Measurements from ENCODE around the gene KIFC3. TPM values are rescaled to one million over a fixed set of nuclear protein-coding genes. Genes with fewer than 3 reads are reported as not detected.

Gene KIFC3
- total and polyA plus RNA-seq, 2 of the 13 experiments (the other 11 are each of a cell fraction or from before 2014, with no cell fraction given): 42.1 to 45.3 TPM

- POLR2A ChIA-PET: no interaction called here
- Histone ChIP-seq H2AFZ (ENCODE audit: low read length) (no peak overlapping the region), H3K36me3 (replicated peaks in 1 of 2; ENCODE audit: control insufficient read depth in 1 of 2, insufficient read depth in 2 of 2, low read length in 2 of 2) (peaks cover 21 to 24% of the 10 kb centered on the region in 2 experiments; a peak in 4 of 5 replicates), H3K9me3 (ENCODE audit: low read length) (no peaks in the 10 kb centered on the region), H3K4me2 (ENCODE audit: low read depth, low read length) (no peak overlapping the region), H3K27ac (ENCODE audit: extremely low read length, insufficient read depth, low read length) (no peak overlapping the region), H3K4me1 (ENCODE audit: insufficient read depth, low read length) (no peaks in the 10 kb centered on the region), H4K20me1 (ENCODE audit: insufficient read depth, low read length) (no peaks in the 10 kb centered on the region), H3K79me2 (ENCODE audit: insufficient read depth, low read length) (no peaks in the 10 kb centered on the region), H3K9ac (ENCODE audit: insufficient read depth, low read depth, low read length) (no peak overlapping the region), H3K4me3 (replicated peaks in 1 of 3; ENCODE audit: insufficient read depth in 1 of 3, low read depth in 2 of 3, low read length in 3 of 3) (no peak overlapping the region), H3K27me3 (ENCODE audit: control insufficient read depth in 1 of 2, insufficient read depth in 2 of 2, low read length in 2 of 2) (no peaks in the 10 kb centered on the region)
- CTCF ChIA-PET (ENCODE audit: low intra/inter-chr PET ratio, low total read pairs): no interaction called here
- ATAC-seq: no peak
- TF ChIP-seq ARID2 (CRISPR knock-in tag; IDR thresholded peaks at IDR 0.05; ENCODE audit: borderline replicate concordance): no peak
- no peak for TF ChIP-seq CBX2 (IDR thresholded peaks at IDR 0.05; ENCODE audit: low read depth, low read length)
- TF ChIP-seq CBX2 (CRISPR knock-in tag; IDR thresholded peaks at IDR 0.05; ENCODE audit: low read depth): no peak
- TF ChIP-seq SMAD3 (CRISPR knock-in tag; IDR thresholded peaks at IDR 0.05): no peak
- no peak for TF ChIP-seq POGK (CRISPR knock-in tag; conservative IDR thresholded peaks at IDR 0.05)
- TF ChIP-seq REPIN1 (CRISPR knock-in tag; IDR thresholded peaks at IDR 0.05; ENCODE audit: borderline replicate concordance, low read depth): no peak
- TF ChIP-seq ZBTB21 (CRISPR knock-in tag; IDR thresholded peaks at IDR 0.05): no peak
- TF ChIP-seq DR1 (CRISPR knock-in tag; IDR thresholded peaks at IDR 0.05): no peak
- no peak for TF ChIP-seq ZNF264 (CRISPR knock-in tag; IDR thresholded peaks at IDR 0.05)
- TF ChIP-seq NR1H2 (CRISPR knock-in tag; IDR thresholded peaks at IDR 0.05; ENCODE audit: borderline replicate concordance, low read depth): no peak
- TF ChIP-seq ZNF282 (IDR thresholded peaks at IDR 0.05; ENCODE audit: partially characterized antibody): no peak
- no peak for TF ChIP-seq PRPF4 (IDR thresholded peaks at IDR 0.05; ENCODE audit: low read depth, low read length, poor library complexity, severe bottlenecking)
- no peak for TF ChIP-seq SRSF9 (IDR thresholded peaks at IDR 0.05; ENCODE audit: borderline replicate concordance, insufficient read depth, low read depth, low read length, poor library complexity, severe bottlenecking)
- TF ChIP-seq TP53 (CRISPR knock-in tag; conservative IDR thresholded peaks at IDR 0.05): no peak
- no peak for TF ChIP-seq IRF2 (CRISPR knock-in tag; IDR thresholded peaks at IDR 0.05)
- TF ChIP-seq PBX2 (CRISPR knock-in tag; IDR thresholded peaks at IDR 0.05): no peak
- no peak for TF ChIP-seq ZIK1 (CRISPR knock-in tag; IDR thresholded peaks at IDR 0.05; ENCODE audit: borderline replicate concordance, low read depth)
- TF ChIP-seq ZNF10 (CRISPR knock-in tag; IDR thresholded peaks at IDR 0.05; ENCODE audit: borderline replicate concordance, low read depth): no peak
- TF ChIP-seq TCF7L2 (IDR thresholded peaks at IDR 0.05; ENCODE audit: low read depth, low read length): no peak
- TF ChIP-seq ZNF451 (CRISPR knock-in tag; IDR thresholded peaks at IDR 0.05): no peak
- DNase-seq (ENCODE audit: low spot score): no peak
- WGBS (ENCODE audit: low lambda C conversion rate): 95% methylated on average over 24 of the region's 24 CpGs
- intact Hi-C loops (cut with micrococcal nuclease; ENCODE audit: unreplicated experiment): no loop called here
- BruUV-seq (replicated peaks): no TSS peak
- no peak for FAIRE-seq
- in situ Hi-C loops (cut with HindIII; ENCODE audit: extremely low pct_ligation_motif_present, low pct_unique_long_range_greater_than_20kb): no loop called here
Observed at GRCh38 chr16:57750796-57751538, 51.3 kb downstream of the KIFC3 start.

Data from HepG2 (cell line).